GM19438 (cell line): ENCODE results near the gene CA6.
"Not testable (repeated sequence)": the region's sequence is repeated elsewhere in the genome, so short reads cannot be mapped to it uniquely, and the experiment has no call there.

Experiments used
- ATAC-seq: cut with Tn5 transposase; IDR thresholded peaks from one replicate; pipeline ENCODE4 v1.9.1; 2021; ENCODE audit warnings: low read depth; ENCODE audit not compliant: unreplicated experiment

CA6 gene

DNA sequence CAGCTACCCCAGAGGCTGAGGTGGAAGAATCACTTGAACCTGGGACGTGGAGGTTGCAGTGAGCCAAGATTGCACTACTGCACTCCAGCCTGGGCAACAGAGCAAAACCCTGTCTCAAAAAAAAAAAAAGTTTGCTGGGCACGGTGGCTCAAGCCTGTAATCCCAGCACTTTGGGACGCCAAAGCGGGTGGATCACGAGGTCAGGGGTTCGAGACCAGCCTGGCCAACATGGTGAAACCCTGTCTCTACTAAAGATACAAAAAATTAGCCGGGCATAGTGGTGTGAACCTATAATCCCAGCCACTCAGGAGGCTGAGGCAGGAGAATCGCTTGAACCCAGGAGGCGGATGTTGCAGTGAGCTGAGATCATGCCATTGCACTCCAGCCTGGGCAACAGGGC, 23.2 kb downstream of the CA6 start:
- not testable (repeated sequence) for ATAC-seq

DNA sequence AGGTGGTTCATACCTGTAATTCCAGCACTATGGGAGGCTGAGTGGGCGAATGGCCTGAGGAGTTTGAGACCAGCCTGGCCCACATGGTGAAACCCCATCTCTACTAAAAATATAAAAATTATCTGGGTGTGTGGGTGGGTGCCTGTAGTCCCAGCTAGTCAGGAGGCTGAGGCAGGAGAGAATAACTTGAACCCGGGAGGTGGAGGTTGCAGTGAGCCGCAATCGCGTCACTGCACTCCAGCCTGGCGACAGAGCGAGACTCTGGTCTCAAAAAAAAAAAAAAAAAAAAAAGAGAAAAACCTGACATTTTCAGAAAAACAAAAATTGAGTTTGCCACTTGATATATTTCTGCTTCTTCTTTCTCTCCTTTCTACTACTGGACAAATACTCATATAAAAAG, 24.3 kb downstream of the CA6 start:
- no peak for ATAC-seq

DNA sequence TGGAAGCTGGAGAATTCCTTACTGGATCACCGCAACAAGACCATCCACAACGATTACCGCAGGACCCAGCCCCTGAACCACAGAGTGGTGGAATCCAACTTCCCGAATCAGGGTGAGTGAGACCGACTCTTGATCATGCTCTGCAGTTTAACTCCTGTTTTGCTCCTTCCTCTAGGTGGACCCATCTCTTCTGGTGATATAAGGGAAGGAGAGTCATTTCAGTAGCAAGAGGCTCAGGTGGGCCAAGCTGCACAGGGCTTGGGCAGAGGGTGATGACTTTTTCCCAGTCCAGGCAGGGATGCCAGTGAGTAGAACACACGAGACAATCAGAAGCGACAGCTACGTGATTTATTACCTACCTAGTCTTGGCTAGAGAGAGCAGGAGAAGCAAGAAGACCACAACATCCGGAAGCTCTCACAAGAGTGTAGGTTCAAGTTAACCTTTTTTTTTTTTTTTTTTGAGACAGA, 25.2 kb downstream of the CA6 start:
- no peak for ATAC-seq

- no peak for ATAC-seq
Observed at GRCh38 chr1:8974551-8974950, 28.9 kb downstream of the CA6 start.

GRCh38 chr1:8976338-8976737, 30.7 kb downstream of the CA6 start:
- no peak for ATAC-seq

GRCh38 chr1:8976896-8977450, 31.3 kb downstream of the CA6 start:
- ATAC-seq, result no peak

DNA sequence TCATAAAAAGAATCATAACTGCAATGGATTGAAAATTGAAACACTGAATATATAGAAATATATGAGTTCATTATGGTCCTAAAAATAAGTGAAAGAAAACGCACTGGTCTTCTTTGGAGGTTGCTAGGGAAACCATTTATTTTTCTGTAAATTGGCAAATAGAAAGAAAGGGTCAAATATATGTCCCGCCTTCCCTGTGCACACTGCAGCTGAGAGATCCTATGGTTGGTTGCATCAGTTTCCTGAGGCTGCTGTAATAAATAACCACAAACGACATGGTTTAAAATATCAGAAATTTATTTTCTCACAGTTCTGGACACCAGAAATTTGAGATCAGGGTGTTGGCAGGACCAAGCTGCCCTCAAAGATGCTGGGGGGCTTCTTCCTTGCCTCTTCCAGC, 35.0 kb downstream of the CA6 start:
- no peak for ATAC-seq

- no peak for ATAC-seq
Observed at GRCh38 chr1:8981169-8981568, 35.5 kb downstream of the CA6 start.

GRCh38 chr1:8984203-8984602, 38.5 kb downstream of the CA6 start:
- no peak for ATAC-seq

GRCh38 chr1:8984990-8985389, 39.3 kb downstream of the CA6 start:
- ATAC-seq, result no peak

DNA sequence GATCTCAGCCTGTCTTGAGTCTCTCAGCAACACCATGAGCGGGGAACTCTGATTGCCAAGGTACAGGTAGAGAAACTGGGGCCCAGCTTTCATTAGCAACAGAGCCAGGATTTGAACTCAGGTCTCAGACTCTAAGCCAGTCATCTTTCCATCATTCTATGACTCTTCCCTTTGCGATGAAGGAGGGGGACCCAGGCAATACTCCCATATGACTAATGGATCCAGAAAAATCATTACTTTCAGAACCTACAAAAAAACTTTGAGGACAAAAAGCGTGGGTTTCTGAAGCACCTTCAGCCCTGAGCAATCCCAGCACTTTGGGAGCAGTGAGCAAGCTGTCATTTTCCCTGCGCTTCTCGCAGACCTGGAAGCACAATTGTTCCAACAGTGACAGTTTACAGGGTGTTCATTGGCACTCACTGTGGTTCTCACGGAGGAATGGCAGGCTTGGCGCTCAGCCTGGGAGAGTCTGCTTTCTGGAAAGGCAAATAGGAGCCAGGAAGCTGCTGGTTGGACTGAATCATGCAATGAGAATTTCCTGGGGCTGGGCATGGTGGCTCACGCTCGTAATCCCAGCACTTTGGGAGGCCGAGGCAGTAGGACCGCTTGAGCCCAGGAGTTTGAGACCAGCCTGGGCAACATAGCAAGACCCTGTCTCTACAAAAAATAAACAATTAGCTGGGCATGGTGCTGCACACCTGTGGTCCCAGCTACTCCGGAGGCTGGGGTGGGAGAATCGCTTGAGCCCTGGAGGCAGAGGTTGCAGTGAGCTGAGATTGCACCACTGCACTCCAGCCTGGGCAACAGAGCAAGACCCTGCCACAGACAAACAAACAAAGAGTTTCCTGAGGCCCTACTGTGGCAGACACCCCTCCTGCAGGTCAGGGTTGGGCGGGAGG, 40.5 kb downstream of the CA6 start:
- no peak for ATAC-seq

DNA sequence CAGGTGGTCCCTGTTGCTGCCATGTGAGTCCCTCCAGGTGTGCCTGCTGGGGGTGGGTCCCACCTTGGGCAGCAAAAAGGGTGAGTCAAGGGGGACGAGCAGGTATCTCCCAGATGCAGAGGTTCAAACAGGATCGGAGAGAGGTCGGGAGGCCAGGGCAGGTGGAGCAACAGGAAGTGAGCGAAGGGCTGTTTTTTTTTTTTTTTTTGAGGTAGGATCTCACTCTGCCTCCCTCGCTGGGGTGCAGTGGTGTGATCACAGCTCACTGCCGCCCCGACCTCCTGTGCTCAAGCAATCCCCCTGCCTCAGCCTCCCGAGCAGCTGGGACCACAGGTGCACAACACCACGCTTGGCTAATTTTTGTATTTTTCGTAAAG, 41.1 kb downstream of the CA6 start:
- no peak for ATAC-seq

DNA sequence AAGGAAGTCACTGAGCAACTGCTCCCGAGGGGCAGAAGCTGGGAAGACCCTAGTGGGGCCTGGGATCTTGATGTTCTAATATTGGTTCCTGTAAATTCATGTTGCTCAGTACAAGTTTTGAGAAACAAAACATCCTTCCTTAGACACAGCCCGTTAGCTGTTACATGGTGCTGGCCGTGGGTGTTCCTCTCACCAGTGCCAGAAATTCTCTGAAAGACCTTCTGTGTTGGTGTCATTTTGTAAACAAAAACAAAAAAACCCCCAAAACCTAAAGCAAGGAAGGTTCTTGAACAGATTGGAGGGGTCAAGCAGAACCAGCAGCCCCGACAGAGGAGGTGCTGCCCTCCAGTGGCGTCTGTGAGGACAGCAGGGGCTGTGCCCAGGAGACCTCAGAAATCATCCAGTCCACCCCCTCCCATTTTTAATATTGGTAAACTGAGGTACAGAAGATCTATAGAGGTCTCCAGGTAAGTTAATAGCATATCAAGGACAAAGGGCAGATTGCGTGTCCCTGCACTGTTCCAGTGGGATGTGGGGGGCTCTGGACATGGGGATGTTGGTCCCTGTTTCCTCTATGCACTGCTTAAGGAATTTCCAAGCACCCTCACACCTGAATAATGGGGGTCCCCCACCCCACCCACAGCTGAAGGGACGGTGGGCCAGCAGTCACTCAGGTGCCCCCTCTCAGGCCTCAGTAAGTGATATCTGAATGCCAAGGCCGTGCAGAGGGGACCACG, 42.4 kb downstream of the CA6 start:
- ATAC-seq, result no peak

DNA sequence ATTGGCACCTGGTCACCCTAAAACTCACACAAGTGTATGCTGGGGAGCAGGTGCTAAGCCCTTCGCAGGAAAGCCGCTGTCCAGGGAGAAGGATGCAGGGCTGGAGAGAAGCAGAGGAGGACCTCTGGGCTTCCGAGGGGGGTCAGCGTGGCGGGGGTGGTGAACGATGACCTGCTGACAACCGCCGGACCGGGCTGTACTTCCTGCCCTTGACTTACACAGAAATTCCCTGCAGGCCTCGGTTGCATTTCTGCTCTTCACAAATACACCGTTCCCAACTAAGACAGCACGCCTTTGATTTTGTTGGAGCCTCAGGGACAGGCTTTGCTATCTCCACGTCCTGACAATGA, 42.9 kb downstream of the CA6 start:
- ATAC-seq, result no peak

DNA sequence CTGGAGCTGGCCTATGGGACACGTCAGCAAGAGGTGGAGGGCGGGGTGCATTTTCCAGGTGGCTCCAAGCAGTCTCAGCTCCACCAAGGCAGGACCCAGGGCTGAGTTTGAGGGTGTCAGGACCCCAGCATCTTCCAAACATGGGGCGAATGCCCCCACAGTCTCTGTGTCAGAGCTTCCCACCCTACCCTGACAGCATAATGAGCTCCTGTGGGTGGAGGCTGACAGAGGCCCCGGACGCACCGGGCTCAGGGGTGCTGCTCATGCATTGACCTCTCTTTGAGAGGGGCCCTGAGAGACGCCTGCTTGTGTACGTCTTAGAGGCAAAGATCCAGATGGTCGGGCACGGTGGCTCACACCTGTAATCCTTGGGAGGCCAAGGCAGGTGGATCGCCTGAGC, 43.4 kb downstream of the CA6 start:
- ATAC-seq, result no peak

DNA sequence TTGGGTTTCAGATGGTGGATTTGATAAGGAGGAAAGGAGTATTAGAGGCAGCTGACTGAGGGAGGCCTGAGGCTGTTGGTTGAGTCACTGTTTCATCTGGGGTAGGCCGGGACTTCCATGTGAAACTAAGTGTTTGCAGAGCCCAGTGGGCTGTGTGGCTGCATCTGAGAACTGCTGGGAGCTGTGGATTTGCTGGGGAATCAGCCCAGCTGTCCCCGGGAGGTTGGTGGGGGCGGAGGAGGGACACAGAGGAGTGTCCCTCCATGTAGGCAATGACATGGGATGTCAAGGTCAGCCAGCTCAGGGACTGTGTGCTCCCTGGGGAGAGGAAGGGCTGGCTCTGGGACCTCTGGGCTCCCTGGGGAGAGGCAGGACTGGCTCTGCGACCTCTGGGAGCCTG, 44.2 kb downstream of the CA6 start:
- no peak for ATAC-seq

DNA sequence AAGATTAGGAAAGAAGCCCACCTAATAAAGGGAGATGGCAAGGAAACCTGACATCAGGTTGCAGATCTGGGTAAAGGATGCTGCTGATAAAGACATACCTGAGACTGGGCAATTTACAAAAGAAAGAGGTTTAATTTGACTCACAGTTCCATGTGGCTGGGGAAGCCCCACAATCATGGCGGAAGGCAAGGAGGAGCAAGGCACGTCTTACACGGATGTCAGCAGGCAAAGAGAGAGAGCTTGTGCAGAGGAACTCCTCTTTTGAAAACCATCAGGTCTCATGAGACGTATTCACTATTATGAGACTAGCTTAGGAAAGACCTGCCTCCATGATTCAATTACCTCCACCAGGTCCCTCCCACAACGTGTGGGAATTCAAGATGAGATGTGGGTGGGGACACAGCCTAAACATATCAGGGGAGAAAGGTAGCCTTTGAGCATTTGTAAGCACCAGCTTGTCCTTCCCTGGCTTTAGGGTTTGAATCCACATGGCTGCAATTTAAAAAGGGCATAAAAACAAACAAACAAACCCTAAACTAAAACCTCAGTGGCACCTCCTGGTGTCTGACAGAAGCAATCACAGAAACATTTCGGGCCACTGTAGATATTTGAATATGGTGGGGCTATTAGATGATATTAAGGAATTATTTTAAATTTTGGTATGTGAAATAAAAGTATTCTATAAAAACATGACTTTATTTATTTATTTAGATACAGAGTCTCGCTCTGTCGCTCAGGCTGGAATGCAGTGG, 47.4 kb downstream of the CA6 start:
- no peak for ATAC-seq

- not testable (repeated sequence) for ATAC-seq
Observed at GRCh38 chr1:8993962-8994675, 48.5 kb downstream of the CA6 start.

DNA sequence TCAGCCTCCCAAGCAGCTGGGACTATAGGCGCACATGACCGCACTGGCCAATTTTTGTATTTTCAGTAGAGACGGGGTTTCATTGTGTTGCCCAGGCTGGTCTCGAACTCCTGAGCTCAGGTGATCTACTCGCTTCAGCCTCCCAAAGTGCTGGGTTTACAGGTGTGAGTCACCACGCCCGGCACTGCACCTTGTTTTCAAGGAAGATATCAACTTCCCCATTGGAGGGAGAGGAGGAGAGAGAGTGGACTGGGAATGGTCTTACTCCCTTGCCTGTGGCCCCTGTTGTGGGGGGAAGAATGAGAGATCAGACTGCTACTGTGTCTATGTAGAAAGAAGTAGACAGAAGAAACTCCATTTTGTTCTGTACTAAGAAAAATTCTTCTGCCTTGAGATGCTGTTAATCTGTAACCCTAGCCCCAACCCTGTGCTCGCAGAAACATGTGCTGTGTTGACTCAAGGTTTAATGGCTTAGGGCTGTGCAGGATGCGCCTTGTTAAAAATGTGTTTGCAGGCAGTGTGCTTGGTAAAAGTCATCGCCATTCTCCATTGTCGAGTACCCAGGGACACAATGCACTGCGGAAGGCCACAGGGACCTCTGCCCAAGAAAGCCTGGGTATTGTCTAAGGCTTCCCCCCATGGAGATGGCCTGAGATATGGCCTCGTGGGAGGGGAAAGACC, 56.0 kb downstream of the CA6 start:
- ATAC-seq, result not testable (repeated sequence)

GRCh38 chr1:9002215-9002560, 56.5 kb downstream of the CA6 start:
- ATAC-seq, result not testable (repeated sequence)
